Spinal cord (tissue), 10 donors: Measurements from ENCODE around the gene HEYL. TPM values are rescaled to one million over a fixed set of nuclear protein-coding genes. Genes with fewer than 3 reads are reported as not detected.

Experiments used
- DNase-seq, 6 donors: peaks; one replicate each; pipeline versions ENCODE4 v3.0.0 to v3.0.0-alpha.2; 2013 to 2015; ENCODE audit warnings: low spot score in 6 of 6, low read depth in 4 of 6
- H3K27ac ChIP-seq: one replicate; pipeline ENCODE4 v1.5.1; 2013; ENCODE audit warnings: low read depth, low read length, control low read depth
- H3K27me3 ChIP-seq: one replicate; pipeline ENCODE4 v1.6.1; 2013; ENCODE audit warnings: low read length; ENCODE audit not compliant: control insufficient read depth, insufficient read depth
- H3K36me3 ChIP-seq: one replicate; pipeline ENCODE4 v1.6.1; 2013; ENCODE audit warnings: low read length; ENCODE audit not compliant: control insufficient read depth, insufficient read depth
- H3K4me1 ChIP-seq: one replicate; pipeline ENCODE4 v1.6.1; 2013; ENCODE audit warnings: low read length; ENCODE audit not compliant: control insufficient read depth, insufficient read depth
- H3K4me3 ChIP-seq: one replicate; pipeline ENCODE4 v1.5.1; 2013; ENCODE audit warnings: low read depth, low read length, control low read depth
- H3K9me3 ChIP-seq: one replicate; pipeline ENCODE4 v1.6.1; 2013; ENCODE audit warnings: low read length; ENCODE audit not compliant: control insufficient read depth, insufficient read depth
- WGBS: methylation state at CpG from one replicate; pipeline ENCODE4 v1.1.5; 2013; ENCODE audit warnings: missing lambda C conversion rate; ENCODE audit not compliant: insufficient coverage; 5-methylcytosine and 5-hydroxymethylcytosine counted together
- polyA plus RNA-seq, 2 donors: library from polyadenylated mRNA; unstranded; fragments of 120-200 nt; gene quantifications; one replicate each; pipeline ENCODE4 v1.2.1, GENCODE V29; 2013; ENCODE audit not compliant: insufficient read length in 2 of 2
- total RNA-seq, 2 donors: library from RNA; depleted of rRNA in 1 of 2; stranded (reverse); fragments of 120-200 nt in 1 of 2; fragments of >200 nt in 1 of 2; gene quantifications; one replicate each; pipeline versions ENCODE4 v1.2.3 to v1.2.4, GENCODE V29; 2013 to 2014
- donor health status: healthy.

Gene HEYL
- total and polyA plus RNA-seq, 4 donors, result 3.2 to 10.2 (median 8.1) TPM

- Histone ChIP-seq H3K36me3 (peaks cover 26% of the 10 kb centered on the region), H3K9me3 (no peaks in the 10 kb centered on the region), H3K27me3 (peaks cover 19% of the 10 kb centered on the region), H3K4me1 (peaks cover 3% of the 10 kb centered on the region), H3K27ac (no peak overlapping the region), H3K4me3 (no peak overlapping the region)
- no peak for DNase-seq
- WGBS, result 93% methylated on average over 4 of the region's 4 CpGs
Measured at GRCh38 chr1:39680751-39681150, 41.3 kb upstream of the HEYL start.

- peaks cover 16% of the 10 kb centered on the region for H3K27me3 ChIP-seq
- no peak for DNase-seq
Measured at GRCh38 chr1:39679821-39680220, 40.4 kb upstream of the HEYL start.

GRCh38 chr1:39678889-39679288, 39.4 kb upstream of the HEYL start:
- WGBS, result no CpG with 5 or more reads among the region's 2 CpGs
- Histone ChIP-seq H3K4me3 (no peak overlapping the region), H3K36me3 (peaks cover 23% of the 10 kb centered on the region), H3K4me1 (peaks cover 3% of the 10 kb centered on the region), H3K9me3 (no peaks in the 10 kb centered on the region), H3K27me3 (peaks cover 9% of the 10 kb centered on the region), H3K27ac (no peak overlapping the region)
- no peak for DNase-seq

More at GRCh38 chr1:39679821-39680220, 40.4 kb upstream of the HEYL start:
- Histone ChIP-seq H3K9me3 (no peaks in the 10 kb centered on the region), H3K4me1 (peaks cover 6% of the 10 kb centered on the region), H3K4me3 (no peak overlapping the region), H3K27ac (no peak overlapping the region), H3K36me3 (peaks cover 26% of the 10 kb centered on the region)
- WGBS, result 79% methylated on average over 2 of the region's 2 CpGs

- 82% methylated on average over 4 of the region's 4 CpGs for WGBS
Measured at GRCh38 chr1:39677645-39678044, 38.2 kb upstream of the HEYL start.

GRCh38 chr1:39676948-39677548, 37.6 kb upstream of the HEYL start:
- 86% methylated on average over 6 of the region's 6 CpGs for WGBS
- H3K4me3 ChIP-seq, result no peak overlapping the region
- peaks cover 8% of the 10 kb centered on the region for H3K27me3 ChIP-seq
- no peak overlapping the region for H3K27ac ChIP-seq
- no peak for DNase-seq
- peaks cover 7% of the 10 kb centered on the region for H3K36me3 ChIP-seq
- H3K4me1 ChIP-seq, result peaks cover 12% of the 10 kb centered on the region
- H3K9me3 ChIP-seq, result no peaks in the 10 kb centered on the region

More at GRCh38 chr1:39677645-39678044, 38.2 kb upstream of the HEYL start:
- Histone ChIP-seq H3K27me3 (peaks cover 3% of the 10 kb centered on the region), H3K4me3 (no peak overlapping the region), H3K4me1 (peaks cover 7% of the 10 kb centered on the region), H3K9me3 (no peaks in the 10 kb centered on the region), H3K27ac (no peak overlapping the region), H3K36me3 (peaks cover 13% of the 10 kb centered on the region)
- DNase-seq, result no peak

GRCh38 chr1:39675220-39675619, 35.8 kb upstream of the HEYL start:
- Histone ChIP-seq H3K36me3 (peaks cover 4% of the 10 kb centered on the region), H3K4me3 (no peak overlapping the region), H3K27ac (no peak overlapping the region), H3K9me3 (no peaks in the 10 kb centered on the region), H3K4me1 (peaks cover 22% of the 10 kb centered on the region), H3K27me3 (peaks cover 22% of the 10 kb centered on the region)
- DNase-seq, result no peak
- WGBS, result 100% methylated on average over 1 of the region's 1 CpG

- Histone ChIP-seq H3K4me1 (peaks cover 24% of the 10 kb centered on the region), H3K9me3 (no peaks in the 10 kb centered on the region), H3K4me3 (no peak overlapping the region), H3K27ac (no peak overlapping the region), H3K36me3 (no peaks in the 10 kb centered on the region), H3K27me3 (peaks cover 22% of the 10 kb centered on the region)
- DNase-seq, result no peak
- 85% methylated on average over 3 of the region's 3 CpGs for WGBS
Measured at GRCh38 chr1:39673215-39673614, 33.8 kb upstream of the HEYL start.

- peaks cover 28% of the 10 kb centered on the region for H3K4me1 ChIP-seq
- no peak overlapping the region for H3K27ac ChIP-seq
- peak in 2 of 6 donors; percentile 22 to 44 for DNase-seq
- H3K27me3 ChIP-seq, result peaks cover 22% of the 10 kb centered on the region
- 8% methylated on average over 12 of the region's 12 CpGs for WGBS
- H3K36me3 ChIP-seq, result no peaks in the 10 kb centered on the region
- H3K9me3 ChIP-seq, result no peaks in the 10 kb centered on the region
- H3K4me3 ChIP-seq, result peak overlapping the region; percentile 38
Measured at GRCh38 chr1:39672551-39672947, 33.1 kb upstream of the HEYL start.

- Histone ChIP-seq H3K27me3 (peaks cover 22% of the 10 kb centered on the region), H3K27ac (no peak within 1 kb of the TSS), H3K9me3 (no peaks in the 10 kb centered on the region), H3K4me3 (peak within 1 kb of the TSS; percentile 38), H3K4me1 (peaks cover 28% of the 10 kb centered on the region), H3K36me3 (no peaks in the 10 kb centered on the region)
- WGBS, result under 1% methylated on average over 51 of the region's 55 CpGs
- DNase-seq, result peak in 2 of 6 donors; percentile 57 to 66
Measured at GRCh38 chr1:39671793-39672550, 32.5 kb upstream of the HEYL start, which contains the start of gene NT5C1A. TSS of gene NT5C1A (minus strand) at chr1:39672107. CDS start at chr1:39672038, 69 bp downstream.

- Histone ChIP-seq H3K4me3 (peak overlapping the region; percentile 38), H3K27me3 (peaks cover 22% of the 10 kb centered on the region), H3K27ac (no peak overlapping the region), H3K9me3 (no peaks in the 10 kb centered on the region), H3K36me3 (no peaks in the 10 kb centered on the region), H3K4me1 (peaks cover 28% of the 10 kb centered on the region)
- DNase-seq, result peak in 2 of 6 donors; percentile 53 to 67
- under 1% methylated on average over 26 of the region's 26 CpGs for WGBS
Measured at GRCh38 chr1:39671433-39671792, 32.0 kb upstream of the HEYL start.
